ENCODE results near the gene ZNF316.

The ZNF316 gene

GRCh38 chr7:6691103-6691502, 54.0 kb downstream of the ZNF316 start:
- DNase-seq (ENCODE audit: low read depth in 3 of 3) = no peak

GRCh38 chr7:6691609-6692106, 54.5 kb downstream of the ZNF316 start:
- DNase-seq (ENCODE audit: low read depth in 3 of 3) = no peak

GRCh38 chr7:6700793-6701192, 63.7 kb downstream of the ZNF316 start:
- no peak for DNase-seq (ENCODE audit: low read depth in 3 of 3)

GRCh38 chr7:6701860-6702259, 64.7 kb downstream of the ZNF316 start:
- no peak for DNase-seq (ENCODE audit: low read depth in 3 of 3)
